ENCODE results near the gene DDX28.

DNA sequence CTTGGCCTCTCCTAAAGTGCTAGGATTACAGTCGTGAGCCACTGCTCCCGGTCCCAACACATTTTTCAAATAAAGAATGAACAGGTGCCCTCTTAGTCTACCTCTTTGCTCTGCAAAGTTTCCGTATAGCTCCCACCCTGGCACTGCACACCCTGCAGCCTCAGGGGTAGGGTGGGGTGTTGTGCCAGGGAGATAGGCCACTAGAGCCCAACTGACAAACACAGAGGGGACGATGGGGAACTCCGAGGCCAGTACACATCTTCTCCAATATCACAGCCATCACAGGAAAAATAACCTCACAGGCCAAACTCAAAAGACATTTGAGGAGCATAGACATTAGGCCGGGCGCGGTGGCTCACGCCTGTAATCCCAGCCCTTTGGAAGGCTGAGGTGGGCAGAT lies 51.9 kb downstream of the DDX28 start:
- TF ChIP-seq SP1 (IDR thresholded peaks at IDR 0.05; ENCODE audit: low read depth, low read length) (no peak), JUN (IDR thresholded peaks at IDR 0.05; ENCODE audit: low read depth, low read length) (no peak), RNF2 (IDR thresholded peaks at IDR 0.05; ENCODE audit: borderline replicate concordance, low read depth, low read length, missing control alignments, poor library complexity, severe bottlenecking) (no peak), POLR2AphosphoS5 (IDR thresholded peaks at IDR 0.05; ENCODE audit: low read depth, low read length) (no peak)
